Ovary (tissue), 9 donors: ENCODE data around the gene ARL6IP5. TPM values are rescaled to one million over a fixed set of nuclear protein-coding genes. Genes with fewer than 3 reads are reported as not detected.

ENCODE experiments used
- DNase-seq, 5 donors: peaks; one replicate each; pipeline ENCODE4 v3.0.0-alpha.2; 2019 to 2020
- H3K27ac ChIP-seq, 2 donors: fragments of 200-600 bp; one replicate each; pipeline versions ENCODE4 v1.5.1 to v1.8.0; 2019 to 2022
- H3K27me3 ChIP-seq: fragments of 200-600 bp; one replicate; pipeline ENCODE4 v1.8.0; 2022
- H3K36me3 ChIP-seq: fragments of 200-600 bp; sonication (generic); one replicate; pipeline ENCODE4 v1.5.1; 2019
- H3K4me1 ChIP-seq: one replicate; pipeline ENCODE4 v1.8.1; 2013; ENCODE audit warnings: mild to moderate bottlenecking, moderate library complexity; ENCODE audit not compliant: insufficient read depth
- H3K4me3 ChIP-seq: fragments of 200-600 bp; sonication (generic); one replicate; pipeline ENCODE4 v1.5.1; 2017
- H3K9me3 ChIP-seq, 2 donors: fragments of 200-600 bp in 1 of 2; sonication (generic) in 1 of 2; one replicate each; pipeline versions ENCODE4 v1.5.1 to v1.8.1; 2013 to 2019; ENCODE audit warnings: mild to moderate bottlenecking in 1 of 2, moderate library complexity in 1 of 2
- CTCF ChIP-seq, 3 donors: fragments of 450-650 bp in 2 of 3; fragments of 200-600 bp in 1 of 3; IDR thresholded peaks; one replicate each; pipeline versions ENCODE4 v1.5.1 to v1.8.0; 2016 to 2022; ENCODE audit warnings: antibody characterized with exemption in 3 of 3, mild to moderate bottlenecking in 1 of 3
- EP300 ChIP-seq: sonication (generic); formaldehyde crosslinking; IDR thresholded peaks from one replicate; pipeline ENCODE4 v1.6.1; 2017; ENCODE audit warnings: antibody characterized with exemption
- POLR2A ChIP-seq: fragments of 450-650 bp; IDR thresholded peaks from one replicate; pipeline ENCODE4 v1.6.1; 2017; ENCODE audit warnings: antibody characterized with exemption, mild to moderate bottlenecking, moderate library complexity
- whole genome bisulfite sequencing, 3 donors: extraction: QIAGEN DNeasy Blood & Tissue Kit in 1 of 3; methylation state at CpG; one replicate each; pipeline versions ENCODE4 v1.1.5 to v1.1.7; 2013 to 2017; 5-methylcytosine and 5-hydroxymethylcytosine counted together
- intact Hi-C, 4 donors: fragments of 100-400 bp; cut with DNase I; formaldehyde crosslinking; loops; one replicate each; pipeline versions ENCODE4 v1.11.0 to v1.15.1; 2022 to 2023
- polyA plus RNA-seq, 2 donors: library from polyadenylated mRNA; stranded (reverse); fragments of 200-250 nt in 1 of 2; fragments of 350-450 nt in 1 of 2; fragmentation: Illumina TruSeq in 1 of 2; extraction: RNeasy Lipid Tissue Mini Kit (QIAGEN cat#74804) in 1 of 2; gene quantifications; one replicate each; pipeline ENCODE4 v1.2.3, GENCODE V29; 2013 to 2014
- total RNA-seq, 7 donors: library from RNA; depleted of rRNA in 2 of 7; stranded (reverse); fragments of >200 nt in 2 of 7; fragmentation: NEBNext Ultra II Directional in 3 of 7; extraction: Animal tissue kit (Norgen Biotek cat#: 25700) in 3 of 7; gene quantifications; one replicate each; pipeline versions ENCODE4 v1.1.0 to v1.2.4, GENCODE V29; 2016 to 2023
- donor health status: DM: no; HTN: no; CAD: no; lungs with moderate emphysema.
- donor health status: DM: no; HTN: no; CAD: no.
- donor health status: Bipolar disorder and iron deficiency.
- donor health status: DM: yes; HTN: yes; CAD: no.
- donor health status: DM: no; HTN: no; CAD: no.
- donor health status: DM: yes; HTN: yes; CAD: no.

The ARL6IP5 gene
- total and polyA plus RNA-seq, 9 donors = 59.0 to 197 (median 78.4) TPM

- Histone ChIP-seq H3K4me3 (no peak overlapping the region), H3K4me1 (no peaks in the 10 kb centered on the region), H3K36me3 (no peaks in the 10 kb centered on the region), H3K27me3 (no peaks in the 10 kb centered on the region), H3K9me3 (no peaks in the 10 kb centered on the region), H3K27ac (no peak overlapping the region)
- intact Hi-C loops = no loop called here
- TF ChIP-seq CTCF (IDR thresholded peaks at IDR 0.05) = no peak
- no peak for TF ChIP-seq POLR2A
- no peak for TF ChIP-seq EP300
- DNase-seq = no peak
Observed at GRCh38 chr3:69137005-69137404, 52.3 kb downstream of the ARL6IP5 start.

GRCh38 chr3:69137412-69137811, 52.7 kb downstream of the ARL6IP5 start:
- intact Hi-C loops = no loop called here
- 64 to 66% (median 64%) methylated on average over 2 of the region's 2 CpGs for WGBS, 3 donors
- no peak overlapping the region for H3K4me3 ChIP-seq
- no peaks in the 10 kb centered on the region for H3K4me1 ChIP-seq
- DNase-seq = no peak
- no peaks in the 10 kb centered on the region for H3K27me3 ChIP-seq
- H3K36me3 ChIP-seq = no peaks in the 10 kb centered on the region
- no peak overlapping the region for H3K27ac ChIP-seq
- no peaks in the 10 kb centered on the region for H3K9me3 ChIP-seq
- TF ChIP-seq CTCF (IDR thresholded peaks at IDR 0.05) (no peak), POLR2A (no peak), EP300 (no peak)

GRCh38 chr3:69141313-69141712, 56.6 kb downstream of the ARL6IP5 start:
- Histone ChIP-seq H3K4me3 (no peak overlapping the region), H3K27ac (no peak overlapping the region), H3K9me3 (no peaks in the 10 kb centered on the region), H3K27me3 (no peaks in the 10 kb centered on the region), H3K4me1 (no peaks in the 10 kb centered on the region), H3K36me3 (no peaks in the 10 kb centered on the region)
- no peak for DNase-seq
- intact Hi-C loops = no loop called here
- no peak for TF ChIP-seq CTCF (IDR thresholded peaks at IDR 0.05)
- no peak for TF ChIP-seq EP300
- TF ChIP-seq POLR2A = no peak

GRCh38 chr3:69142090-69142489, 57.4 kb downstream of the ARL6IP5 start:
- DNase-seq = no peak
- Histone ChIP-seq H3K36me3 (no peaks in the 10 kb centered on the region), H3K4me3 (no peak overlapping the region), H3K27ac (no peak overlapping the region), H3K27me3 (no peaks in the 10 kb centered on the region), H3K4me1 (no peaks in the 10 kb centered on the region), H3K9me3 (no peaks in the 10 kb centered on the region)
- WGBS, 3 donors = 42 to 56% (median 56%) methylated on average over 3 of the region's 3 CpGs
- intact Hi-C loops = no loop called here
- TF ChIP-seq POLR2A (no peak), CTCF (IDR thresholded peaks at IDR 0.05) (no peak), EP300 (no peak)
